Stomach (tissue), 9 donors: ENCODE measurements around the gene PEX19. TPM values are rescaled to one million over a fixed set of nuclear protein-coding genes. Genes with fewer than 3 reads are reported as not detected.

Experiments used
- DNase-seq, 2 donors: peaks; one replicate each; pipeline versions ENCODE4 v3.0.0 to v3.0.0-alpha.2; 2013 to 2019
- H3K27ac ChIP-seq, 5 donors: fragments of 200-600 bp in 4 of 5; sonication (generic) in 4 of 5; one replicate each; pipeline ENCODE4 v1.5.1; 2013 to 2019; ENCODE audit warnings: mild to moderate bottlenecking in 1 of 5, moderate library complexity in 1 of 5
- H3K27me3 ChIP-seq, 3 donors: fragments of 200-600 bp; sonication (generic); one replicate each; pipeline ENCODE4 v1.5.1; 2017 to 2019; ENCODE audit warnings: mixed run types in 1 of 3
- H3K36me3 ChIP-seq, 4 donors: fragments of 200-600 bp; sonication (generic); 1 replicate in 3 of 4; 2 replicates in 1 of 4; pipeline ENCODE4 v1.5.1; 2016 to 2019
- H3K4me1 ChIP-seq, 4 donors: fragments of 200-600 bp; sonication (generic); one replicate each; pipeline ENCODE4 v1.5.1; 2016 to 2019
- H3K4me3 ChIP-seq, 4 donors: fragments of 200-600 bp; sonication (generic) in 3 of 4; one replicate each; pipeline ENCODE4 v1.5.1; 2016 to 2019; ENCODE audit warnings: mild to moderate bottlenecking in 1 of 4
- H3K9me3 ChIP-seq, 4 donors: fragments of 200-600 bp; sonication (generic); one replicate each; pipeline ENCODE4 v1.5.1; 2016 to 2019
- EP300 ChIP-seq: sonication (generic); formaldehyde crosslinking; IDR thresholded peaks from one replicate; pipeline ENCODE4 v1.6.1; 2017; ENCODE audit warnings: antibody characterized with exemption
- POLR2A ChIP-seq, 4 donors: fragments of 450-650 bp; IDR thresholded peaks; one replicate each; pipeline ENCODE4 v1.6.1; 2016; ENCODE audit warnings: antibody characterized with exemption in 4 of 4, control low read depth in 2 of 4, mild to moderate bottlenecking in 1 of 4, moderate library complexity in 1 of 4
- POLR2AphosphoS5 ChIP-seq, 3 donors: sonication (generic); formaldehyde crosslinking; IDR thresholded peaks; one replicate each; pipeline ENCODE4 v1.6.1; 2016; ENCODE audit warnings: antibody characterized with exemption in 3 of 3
- WGBS, 5 donors: extraction: QIAGEN DNeasy Blood & Tissue Kit in 3 of 5; methylation state at CpG; one replicate each; pipeline versions ENCODE4 v1.1.5 to v1.1.7; 2013 to 2018; 5-methylcytosine and 5-hydroxymethylcytosine counted together
- intact Hi-C: fragments of 100-400 bp; cut with DNase I; formaldehyde crosslinking; loops from one replicate; pipeline ENCODE4 v1.15.1; 2023; ENCODE audit warnings: low total_unique reads
- polyA plus RNA-seq, 3 donors: library from polyadenylated mRNA; stranded (reverse); fragments of 200-250 nt; gene quantifications; one replicate each; pipeline ENCODE4 v1.2.3, GENCODE V29; 2013
- total RNA-seq, 5 donors: library from RNA; depleted of rRNA; stranded (reverse); fragments of >200 nt; gene quantifications; one replicate each; pipeline versions ENCODE4 v1.1.0 to v1.2.3, GENCODE V29; 2014 to 2016
- TF ChIP-seq, protein P1 (sequence below), 7 experiments: fragments of 450-650 bp in 4 of 7; fragments of 200-600 bp in 3 of 7; sonication (generic) in 3 of 7; IDR thresholded peaks; one replicate each; pipeline ENCODE4 v1.5.1; 2016 to 2019; ENCODE audit warnings: antibody characterized with exemption in 7 of 7, control low read depth in 2 of 7, mild to moderate bottlenecking in 1 of 7
- donor health status: healthy with polysubstance abuse.
- donor health status: Bipolar disorder and iron deficiency.
- donor health status: healthy.

Gene PEX19
- total and polyA plus RNA-seq, 8 donors = 9.3 to 117 (median 27.4) TPM

DNA sequence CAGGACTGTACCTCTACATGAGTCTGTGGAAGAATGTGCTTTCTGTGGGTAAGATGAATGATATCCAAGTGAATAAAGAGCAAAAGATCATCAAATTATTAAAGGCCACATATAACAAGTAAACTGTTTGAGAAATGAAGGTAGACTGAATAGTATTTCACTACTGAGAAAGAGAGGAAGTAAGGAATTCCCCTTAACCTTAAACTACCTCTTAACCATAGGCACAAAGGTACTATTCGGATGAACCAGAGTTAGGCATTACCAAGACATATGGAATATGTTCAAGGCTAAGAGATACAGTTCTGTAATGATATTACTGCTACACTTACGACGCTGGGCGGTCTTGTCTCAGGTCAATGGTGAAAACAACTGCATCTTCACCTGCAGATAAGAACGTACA lies 48.1 kb downstream of the PEX19 start:
- Histone ChIP-seq H3K27ac (no peak overlapping the region), H3K36me3 (peaks cover 58 to 100% (median 97%) of the 10 kb centered on the region in 4 donors), H3K4me3 (no peak overlapping the region), H3K9me3 (no peaks in the 10 kb centered on the region), H3K4me1 (peaks cover 0 to 27% (median 2%) of the 10 kb centered on the region in 4 donors), H3K27me3 (no peaks in the 10 kb centered on the region)
- intact Hi-C loops = no loop called here
- WGBS, 5 donors = 83 to 90% (median 86%) methylated on average over 5 of the region's 5 CpGs
- TF ChIP-seq, protein P1, sequence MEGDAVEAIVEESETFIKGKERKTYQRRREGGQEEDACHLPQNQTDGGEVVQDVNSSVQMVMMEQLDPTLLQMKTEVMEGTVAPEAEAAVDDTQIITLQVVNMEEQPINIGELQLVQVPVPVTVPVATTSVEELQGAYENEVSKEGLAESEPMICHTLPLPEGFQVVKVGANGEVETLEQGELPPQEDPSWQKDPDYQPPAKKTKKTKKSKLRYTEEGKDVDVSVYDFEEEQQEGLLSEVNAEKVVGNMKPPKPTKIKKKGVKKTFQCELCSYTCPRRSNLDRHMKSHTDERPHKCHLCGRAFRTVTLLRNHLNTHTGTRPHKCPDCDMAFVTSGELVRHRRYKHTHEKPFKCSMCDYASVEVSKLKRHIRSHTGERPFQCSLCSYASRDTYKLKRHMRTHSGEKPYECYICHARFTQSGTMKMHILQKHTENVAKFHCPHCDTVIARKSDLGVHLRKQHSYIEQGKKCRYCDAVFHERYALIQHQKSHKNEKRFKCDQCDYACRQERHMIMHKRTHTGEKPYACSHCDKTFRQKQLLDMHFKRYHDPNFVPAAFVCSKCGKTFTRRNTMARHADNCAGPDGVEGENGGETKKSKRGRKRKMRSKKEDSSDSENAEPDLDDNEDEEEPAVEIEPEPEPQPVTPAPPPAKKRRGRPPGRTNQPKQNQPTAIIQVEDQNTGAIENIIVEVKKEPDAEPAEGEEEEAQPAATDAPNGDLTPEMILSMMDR (IDR thresholded peaks at IDR 0.05) = no peak
- TF ChIP-seq POLR2A (IDR thresholded peaks at IDR 0.05) = no peak
- TF ChIP-seq POLR2AphosphoS5 (IDR thresholded peaks at IDR 0.05) = no peak
- no peak for TF ChIP-seq EP300
- no peak for DNase-seq

DNA sequence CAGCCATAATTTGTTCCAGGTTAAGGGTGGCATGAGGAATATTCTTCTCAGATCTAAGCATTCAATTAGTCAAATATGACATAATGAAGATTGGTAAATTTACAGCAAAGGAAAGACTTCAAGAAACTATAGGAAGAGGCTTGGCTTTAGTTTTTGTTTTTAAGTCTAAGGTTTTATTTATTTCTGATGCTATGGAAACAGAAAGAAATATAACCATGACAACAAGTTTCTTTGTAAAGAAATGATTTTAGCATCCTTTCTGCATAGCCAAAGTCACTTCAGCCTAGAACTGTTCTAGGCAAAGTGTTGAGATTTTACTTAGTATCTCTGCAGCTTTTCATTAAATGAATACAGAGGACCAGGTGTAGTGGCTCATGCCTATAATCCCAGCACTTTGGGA lies 52.0 kb downstream of the PEX19 start:
- no peak for DNase-seq
- Histone ChIP-seq H3K9me3 (no peaks in the 10 kb centered on the region), H3K4me1 (peaks cover 0 to 14% (median 2%) of the 10 kb centered on the region in 4 donors), H3K36me3 (peaks cover 69 to 100% (median 99%) of the 10 kb centered on the region in 4 donors), H3K27me3 (no peaks in the 10 kb centered on the region), H3K4me3 (no peak overlapping the region), H3K27ac (no peak overlapping the region)
- TF ChIP-seq EP300 (no peak), POLR2AphosphoS5 (IDR thresholded peaks at IDR 0.05) (no peak), POLR2A (IDR thresholded peaks at IDR 0.05) (no peak)
- TF ChIP-seq, protein P1 (IDR thresholded peaks at IDR 0.05) = no peak
- intact Hi-C loops = no loop called here

DNA sequence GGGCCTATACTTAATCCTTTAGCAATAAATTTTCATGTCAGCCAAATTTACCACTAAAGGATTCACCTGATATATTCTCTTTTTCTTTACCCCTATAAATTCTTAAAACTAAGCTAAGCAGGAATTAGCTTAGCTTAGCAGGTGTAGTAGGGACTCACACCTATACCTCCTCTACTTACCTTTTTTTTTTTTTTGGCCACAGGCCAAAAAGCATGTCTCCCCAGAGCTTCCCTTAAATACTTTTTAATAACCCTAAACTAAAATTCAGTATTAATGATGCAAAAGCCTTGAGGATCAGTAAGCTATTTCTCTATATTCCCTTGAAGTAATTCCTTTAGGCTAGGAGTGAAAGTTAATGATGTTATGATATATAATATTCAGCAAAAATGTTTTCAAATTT lies 56.5 kb downstream of the PEX19 start:
- Histone ChIP-seq H3K27me3 (no peaks in the 10 kb centered on the region), H3K9me3 (no peaks in the 10 kb centered on the region), H3K4me1 (peaks cover 0 to 1% (median 0%) of the 10 kb centered on the region in 4 donors), H3K36me3 (peaks cover 78 to 100% (median 100%) of the 10 kb centered on the region in 4 donors), H3K4me3 (no peak overlapping the region), H3K27ac (no peak overlapping the region)
- DNase-seq = no peak
- intact Hi-C loops = no loop called here
- no peak for TF ChIP-seq EP300
- TF ChIP-seq POLR2A (IDR thresholded peaks at IDR 0.05) = no peak
- TF ChIP-seq POLR2AphosphoS5 (IDR thresholded peaks at IDR 0.05) = no peak
- TF ChIP-seq, protein P1 (IDR thresholded peaks at IDR 0.05) = no peak

DNA sequence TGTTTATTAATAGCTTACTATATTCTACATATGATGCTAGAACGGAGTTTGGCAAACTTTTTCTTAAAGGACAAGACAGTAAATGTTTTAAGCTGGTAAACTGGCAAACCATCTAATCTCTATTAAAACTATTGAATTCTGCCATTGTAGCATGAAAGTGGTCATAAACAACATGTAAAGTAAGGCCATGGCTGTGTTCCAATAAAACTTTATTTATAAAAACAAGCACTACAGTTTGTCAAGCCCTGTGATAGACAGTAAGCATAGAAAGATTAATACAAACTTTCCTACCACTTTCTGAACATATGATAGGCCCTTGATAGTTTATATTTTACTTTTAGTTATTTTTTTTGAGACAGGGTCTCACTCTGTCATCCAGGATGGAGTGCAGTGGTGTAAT lies 57.4 kb downstream of the PEX19 start:
- WGBS, 5 donors = 89 to 99% (median 93%) methylated on average over 1 of the region's 1 CpG
- no peaks in the 10 kb centered on the region for H3K4me1 ChIP-seq
- H3K9me3 ChIP-seq = no peaks in the 10 kb centered on the region
- no peak overlapping the region for H3K27ac ChIP-seq
- intact Hi-C loops = no loop called here
- no peak overlapping the region for H3K4me3 ChIP-seq
- peaks cover 86 to 100% (median 100%) of the 10 kb centered on the region in 4 donors for H3K36me3 ChIP-seq
- TF ChIP-seq POLR2A (IDR thresholded peaks at IDR 0.05) (no peak), EP300 (no peak), POLR2AphosphoS5 (IDR thresholded peaks at IDR 0.05) (no peak)
- TF ChIP-seq, protein P1 (IDR thresholded peaks at IDR 0.05) = no peak
- no peaks in the 10 kb centered on the region for H3K27me3 ChIP-seq
- DNase-seq = no peak
